Activated gamma-delta T cell treated with Interleukin-2 at 50 U/mL for 16 hours (primary cell): Measurements from ENCODE around the gene RBBP7.
"Not testable (repeated sequence)": the region's sequence is repeated elsewhere in the genome, so short reads cannot be mapped to it uniquely, and the experiment has no call there.

ENCODE experiments used
- DNase-seq: peaks from one replicate; pipeline ENCODE4 v3.0.0-alpha.2; 2020

The RBBP7 gene

GRCh38 chrX:16856744-16857143 is 13.4 kb downstream of the RBBP7 start:
- no peak for DNase-seq

GRCh38 chrX:16856076-16856404 is 14.1 kb downstream of the RBBP7 start:
- not testable (repeated sequence) for DNase-seq

- no peak for DNase-seq
Measured at GRCh38 chrX:16855363-16856075, 14.6 kb downstream of the RBBP7 start.

GRCh38 chrX:16853537-16853936 is 16.6 kb downstream of the RBBP7 start:
- DNase-seq: no peak

GRCh38 chrX:16852617-16853179 is 17.5 kb downstream of the RBBP7 start:
- DNase-seq: no peak

- no peak for DNase-seq
Measured at GRCh38 chrX:16851827-16852226, 18.3 kb downstream of the RBBP7 start.

- no peak for DNase-seq
Measured at GRCh38 chrX:16851421-16851820, 18.7 kb downstream of the RBBP7 start.

- no peak for DNase-seq
Measured at GRCh38 chrX:16848541-16848940, 21.6 kb downstream of the RBBP7 start.

GRCh38 chrX:16845686-16846085 is 24.5 kb downstream of the RBBP7 start:
- no peak for DNase-seq

- DNase-seq: no peak
Measured at GRCh38 chrX:16843208-16843909, 26.8 kb downstream of the RBBP7 start.

- DNase-seq: no peak
Measured at GRCh38 chrX:16842684-16843083, 27.5 kb downstream of the RBBP7 start.

GRCh38 chrX:16839852-16840460 is 30.2 kb downstream of the RBBP7 start:
- no peak for DNase-seq

GRCh38 chrX:16839219-16839851 is 30.8 kb downstream of the RBBP7 start:
- no peak for DNase-seq

- DNase-seq: no peak
Measured at GRCh38 chrX:16838202-16839066, 31.7 kb downstream of the RBBP7 start.

GRCh38 chrX:16836371-16836770 is 33.8 kb downstream of the RBBP7 start:
- DNase-seq: peak; percentile 6

- no peak for DNase-seq
Measured at GRCh38 chrX:16834806-16835205, 35.4 kb downstream of the RBBP7 start.

GRCh38 chrX:16832301-16832700 is 37.9 kb downstream of the RBBP7 start:
- DNase-seq: no peak

- no peak for DNase-seq
Measured at GRCh38 chrX:16828124-16828908, 41.8 kb downstream of the RBBP7 start.

- DNase-seq: no peak
Measured at GRCh38 chrX:16827225-16827624, 42.9 kb downstream of the RBBP7 start.

GRCh38 chrX:16826207-16826606 is 44.0 kb downstream of the RBBP7 start:
- DNase-seq: no peak

- no peak for DNase-seq
Measured at GRCh38 chrX:16825264-16826035, 44.7 kb downstream of the RBBP7 start.
